Endothelial cell of umbilical vein (primary cell): ENCODE data around the gene POLR2E. TPM values are rescaled to one million over a fixed set of nuclear protein-coding genes. Genes with fewer than 3 reads are reported as not detected.

Source experiments
- BruUV-seq: library from RNA; stranded (reverse); fragments of 400-500 nt; replicated peaks from 2 replicates; lab custom pipeline; 2021; lab: Mats Ljungman, UMichigan
- CTCF ChIA-PET: fragments of 300-600, 350-600 bp; sonication (Branson Sonifier 250); formaldehyde crosslinking; loops from one replicate; lab custom pipeline; 2021; ENCODE audit warnings: antibody characterized with exemption, inconsistent platforms; lab: Charles Lee
- POLR2A ChIA-PET: fragments of 300-600, 350-600 bp; sonication (Branson Sonifier 250); formaldehyde crosslinking; loops from one replicate; lab custom pipeline; 2021; ENCODE audit warnings: antibody characterized with exemption, inconsistent platforms; lab: Charles Lee
- DNase-seq: peaks from one replicate; pipeline ENCODE4 v3.0.0-alpha.2; 2011; ENCODE audit warnings: low read depth, low spot score
- FAIRE-seq: peaks from 2 replicates; lab custom pipeline; 2011; peaks lifted over from hg19 to GRCh38; lab: Jason Lieb, UNC
- H2AFZ ChIP-seq: 2 replicates; pipeline ENCODE4 v1.6.0; 2012; ENCODE audit warnings: low read depth, low read length, control low read depth, inconsistent platforms
- H3K27ac ChIP-seq: 2 replicates; pipeline ENCODE4 v1.5.1; 2011; ENCODE audit warnings: low read depth, mild to moderate bottlenecking, control low read depth, low read length, moderate library complexity; ENCODE audit not compliant: insufficient read depth
- H3K27me3 ChIP-seq, 2 experiments: 2 replicates each; pipeline versions ENCODE4 v1.6.0 to v1.6.1; 2011; ENCODE audit warnings: low read length in 2 of 2, mixed read lengths in 1 of 2; ENCODE audit not compliant: control insufficient read depth in 2 of 2, insufficient read depth in 2 of 2
- H3K36me3 ChIP-seq, 2 experiments: 2 replicates in 1 of 2; 3 replicates in 1 of 2; pipeline ENCODE4 v1.5.1; 2011; ENCODE audit warnings: low read length in 2 of 2, mild to moderate bottlenecking in 1 of 2, moderate library complexity in 1 of 2; ENCODE audit not compliant: control insufficient read depth in 2 of 2, insufficient read depth in 2 of 2; ENCODE audit errors: extremely low read depth in 1 of 2
- H3K4me1 ChIP-seq: 3 replicates; pipeline ENCODE4 v1.5.1; 2011; ENCODE audit warnings: mild to moderate bottlenecking, low read length; ENCODE audit not compliant: control insufficient read depth, insufficient read depth; ENCODE audit errors: extremely low read depth
- H3K4me2 ChIP-seq: 2 replicates; pipeline ENCODE4 v1.6.1; 2011; ENCODE audit warnings: low read length, control low read depth, mixed read lengths; ENCODE audit not compliant: insufficient read depth
- H3K4me3 ChIP-seq, 3 experiments: fragments of 200-600 bp in 1 of 3; sonication (generic), shearing (Covaris generic) in 1 of 3; replicated peaks in 1 of 3; 2 replicates each; pipeline ENCODE4 v1.5.1; 2011 to 2016; ENCODE audit warnings: control low read depth in 3 of 3, low read length in 3 of 3, mild to moderate bottlenecking in 2 of 3, inconsistent platforms in 1 of 3, low read depth in 1 of 3, moderate library complexity in 1 of 3; ENCODE audit not compliant: insufficient read depth in 1 of 3
- H3K79me2 ChIP-seq: 2 replicates; pipeline ENCODE4 v1.6.0; 2012; ENCODE audit warnings: low read length, inconsistent platforms; ENCODE audit not compliant: control insufficient read depth, insufficient read depth
- H3K9ac ChIP-seq: replicated peaks from 2 replicates; pipeline ENCODE3; 2011; ENCODE audit warnings: low read length, control low read depth; ENCODE audit not compliant: insufficient read depth; ENCODE audit errors: extremely low read depth
- H3K9me1 ChIP-seq: replicated peaks from 3 replicates; pipeline ENCODE4 v1.6.0; 2011; ENCODE audit warnings: mild to moderate bottlenecking, low read length; ENCODE audit not compliant: control insufficient read depth, insufficient read depth; ENCODE audit errors: extremely low read depth
- H3K9me3 ChIP-seq: replicated peaks from 2 replicates; pipeline ENCODE4 v1.5.1; 2012; ENCODE audit warnings: low read length, inconsistent platforms; ENCODE audit not compliant: control insufficient read depth, insufficient read depth
- H4K20me1 ChIP-seq: replicated peaks from 2 replicates; pipeline ENCODE3; 2011; ENCODE audit warnings: mild to moderate bottlenecking, low read length; ENCODE audit not compliant: control insufficient read depth, insufficient read depth; ENCODE audit errors: extremely low read depth
- EZH2 ChIP-seq: IDR thresholded peaks from 2 replicates; pipeline ENCODE4 v1.6.1; 2012; ENCODE audit warnings: borderline replicate concordance, low read depth, mild to moderate bottlenecking, moderate library complexity, low read length, inconsistent platforms; ENCODE audit not compliant: severe bottlenecking
- FOS ChIP-seq: IDR thresholded peaks from 2 replicates; pipeline ENCODE4 v1.6.1; 2011; ENCODE audit warnings: mild to moderate bottlenecking, low read length, moderate library complexity, borderline replicate concordance; ENCODE audit not compliant: insufficient read depth
- GATA2 ChIP-seq: IDR thresholded peaks from 2 replicates; pipeline ENCODE4 v1.7.0; 2011; ENCODE audit warnings: low read depth, mild to moderate bottlenecking, moderate library complexity, mixed read lengths, low read length; ENCODE audit not compliant: insufficient read length, insufficient read depth
- JUN ChIP-seq: IDR thresholded peaks from 2 replicates; pipeline ENCODE4 v1.6.1; 2011; ENCODE audit warnings: borderline replicate concordance, low read depth; ENCODE audit not compliant: insufficient read length, insufficient read depth
- MYC ChIP-seq: IDR thresholded peaks from one replicate; pipeline ENCODE4 v1.6.1; 2011; ENCODE audit warnings: mild to moderate bottlenecking, low read depth, low read length
- POLR2A ChIP-seq: IDR thresholded peaks from 2 replicates; pipeline ENCODE4 v1.6.1; 2012; ENCODE audit warnings: low read depth, mild to moderate bottlenecking, control low read depth, low read length
- POLR2AphosphoS5 ChIP-seq: IDR thresholded peaks from 2 replicates; pipeline ENCODE4 v1.6.1; 2012; ENCODE audit warnings: low read depth, mild to moderate bottlenecking, control low read depth, low read length, moderate library complexity; ENCODE audit not compliant: insufficient read depth
- dilution Hi-C: fragments of 300-500 bp; cut with MboI; formaldehyde crosslinking; loops from one replicate; pipeline ENCODE4 v1.15.0; 2019; ENCODE audit warnings: low sequenced_read_pairs; ENCODE audit not compliant: extremely low pct_ligation_motif_present
- intact Hi-C: fragments of 100-400 bp; cut with micrococcal nuclease; formaldehyde crosslinking; loops from one replicate; pipeline ENCODE4 v1.10.0; 2022
- polyA plus RNA-seq, 4 experiments: library from polyadenylated mRNA; depleted of rRNA in 3 of 4; stranded (reverse) in 3 of 4; unstranded in 1 of 4; fragments of >200 nt; gene quantifications; 2 replicates each; pipeline versions ENCODE4 v1.2.1 to v1.2.3, GENCODE V29; 2011 to 2012; ENCODE audit warnings: missing spikeins in 1 of 4
- total RNA-seq: library from RNA; stranded (reverse); gene quantifications from 2 replicates; pipeline ENCODE4 v1.2.3, GENCODE V29; 2021
- TF ChIP-seq, protein P1 (sequence below): IDR thresholded peaks from 2 replicates; pipeline ENCODE4 v1.6.1; 2011; ENCODE audit not compliant: insufficient read depth, insufficient read length
- TF ChIP-seq, protein P2 (sequence below), 2 donors: IDR thresholded peaks; 1 replicate in 1 of 2; 2 replicates in 1 of 2; pipeline ENCODE4 v1.5.1; 2011; ENCODE audit warnings: low read length in 2 of 2, mild to moderate bottlenecking in 2 of 2, moderate library complexity in 2 of 2, control low read depth in 1 of 2, inconsistent platforms in 1 of 2, low read depth in 1 of 2; ENCODE audit not compliant: insufficient read depth in 1 of 2; ENCODE audit errors: extremely low read depth in 1 of 2

Gene POLR2E
- total and polyA plus RNA-seq, 2 donors (not counting 3 experiments of a cell fraction or from before 2014, with no cell fraction given): 272 to 344 TPM

DNA sequence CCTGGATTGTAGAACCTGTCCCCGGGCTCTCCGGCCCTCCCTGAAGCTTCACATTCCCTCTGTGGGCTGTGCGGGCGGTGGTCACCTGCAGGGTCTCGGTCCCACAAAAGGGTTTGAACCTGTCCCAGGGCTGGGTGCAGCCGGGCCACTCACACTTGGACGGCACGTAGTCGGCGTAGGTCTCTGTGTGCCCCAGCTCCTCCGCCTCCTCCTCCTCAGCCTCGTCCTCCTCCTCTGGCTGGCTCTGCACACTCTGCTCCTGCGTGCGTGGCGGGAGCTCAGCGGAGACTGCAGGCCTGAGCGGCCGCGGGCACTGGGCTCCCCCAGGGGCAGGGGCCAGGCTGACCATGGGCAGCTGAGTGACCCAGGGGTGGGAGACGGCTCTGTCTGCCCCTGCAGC is 28.2 kb upstream of the POLR2E start:
- Histone ChIP-seq H3K27ac (no peak overlapping the region), H2AFZ (no peak overlapping the region), H4K20me1 (no peaks in the 10 kb centered on the region), H3K36me3 (peaks cover 23 to 58% of the 10 kb centered on the region in 2 experiments), H3K9me1 (no peaks in the 10 kb centered on the region), H3K4me1 (peaks cover 15% of the 10 kb centered on the region), H3K79me2 (peaks cover 27% of the 10 kb centered on the region), H3K9ac (no peak overlapping the region), H3K27me3 (no peaks in the 10 kb centered on the region), H3K4me3 (no peak overlapping the region), H3K4me2 (no peak overlapping the region), H3K9me3 (no peaks in the 10 kb centered on the region)
- DNase-seq (no peak), FAIRE-seq (no peak)
- ChIA-PET POLR2A (interaction anchor here (0.8 kb wide), 1 partner anchor 10 kb away, joined by 3 read pairs; no protein-coding TSS in a partner anchor), CTCF (interaction anchor here (2.2 kb wide), 1 partner anchor 10 kb away, joined by 15 read pairs; no protein-coding TSS in a partner anchor)
- TF ChIP-seq, protein P1, sequence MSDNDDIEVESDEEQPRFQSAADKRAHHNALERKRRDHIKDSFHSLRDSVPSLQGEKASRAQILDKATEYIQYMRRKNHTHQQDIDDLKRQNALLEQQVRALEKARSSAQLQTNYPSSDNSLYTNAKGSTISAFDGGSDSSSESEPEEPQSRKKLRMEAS: no peak
- TF ChIP-seq, protein P2, sequence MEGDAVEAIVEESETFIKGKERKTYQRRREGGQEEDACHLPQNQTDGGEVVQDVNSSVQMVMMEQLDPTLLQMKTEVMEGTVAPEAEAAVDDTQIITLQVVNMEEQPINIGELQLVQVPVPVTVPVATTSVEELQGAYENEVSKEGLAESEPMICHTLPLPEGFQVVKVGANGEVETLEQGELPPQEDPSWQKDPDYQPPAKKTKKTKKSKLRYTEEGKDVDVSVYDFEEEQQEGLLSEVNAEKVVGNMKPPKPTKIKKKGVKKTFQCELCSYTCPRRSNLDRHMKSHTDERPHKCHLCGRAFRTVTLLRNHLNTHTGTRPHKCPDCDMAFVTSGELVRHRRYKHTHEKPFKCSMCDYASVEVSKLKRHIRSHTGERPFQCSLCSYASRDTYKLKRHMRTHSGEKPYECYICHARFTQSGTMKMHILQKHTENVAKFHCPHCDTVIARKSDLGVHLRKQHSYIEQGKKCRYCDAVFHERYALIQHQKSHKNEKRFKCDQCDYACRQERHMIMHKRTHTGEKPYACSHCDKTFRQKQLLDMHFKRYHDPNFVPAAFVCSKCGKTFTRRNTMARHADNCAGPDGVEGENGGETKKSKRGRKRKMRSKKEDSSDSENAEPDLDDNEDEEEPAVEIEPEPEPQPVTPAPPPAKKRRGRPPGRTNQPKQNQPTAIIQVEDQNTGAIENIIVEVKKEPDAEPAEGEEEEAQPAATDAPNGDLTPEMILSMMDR (IDR thresholded peaks at IDR 0.05; ENCODE audit: extremely low read depth in 1 of 2, insufficient read depth in 1 of 2, low read depth in 1 of 2, low read length in 2 of 2): no peak
- TF ChIP-seq MYC: no peak
- no peak for TF ChIP-seq EZH2
- TF ChIP-seq GATA2: no peak
- TF ChIP-seq POLR2AphosphoS5: no peak
- TF ChIP-seq POLR2A: no peak
- no peak for TF ChIP-seq FOS
- no peak for TF ChIP-seq JUN
- intact Hi-C loops: loop anchor here (1.0 to 2.0 kb wide), 2 partner anchors 10 to 51 kb away; partner anchors contain the start of gene SBNO2
- dilution Hi-C loops: no loop called here
- no TSS peak for BruUV-seq
